ENCODE results near the gene GSC2. TPM values are rescaled to one million over a fixed set of nuclear protein-coding genes. Genes with fewer than 3 reads are reported as not detected.
A peak's percentile ranks its signal among the peaks of the same experiment; 100 is the strongest.

GSC2 gene
- total and polyA plus RNA-seq, 9 of the 15 experiments (the other 6 are each of a cell fraction or from before 2014, with no cell fraction given): not detected

DNA sequence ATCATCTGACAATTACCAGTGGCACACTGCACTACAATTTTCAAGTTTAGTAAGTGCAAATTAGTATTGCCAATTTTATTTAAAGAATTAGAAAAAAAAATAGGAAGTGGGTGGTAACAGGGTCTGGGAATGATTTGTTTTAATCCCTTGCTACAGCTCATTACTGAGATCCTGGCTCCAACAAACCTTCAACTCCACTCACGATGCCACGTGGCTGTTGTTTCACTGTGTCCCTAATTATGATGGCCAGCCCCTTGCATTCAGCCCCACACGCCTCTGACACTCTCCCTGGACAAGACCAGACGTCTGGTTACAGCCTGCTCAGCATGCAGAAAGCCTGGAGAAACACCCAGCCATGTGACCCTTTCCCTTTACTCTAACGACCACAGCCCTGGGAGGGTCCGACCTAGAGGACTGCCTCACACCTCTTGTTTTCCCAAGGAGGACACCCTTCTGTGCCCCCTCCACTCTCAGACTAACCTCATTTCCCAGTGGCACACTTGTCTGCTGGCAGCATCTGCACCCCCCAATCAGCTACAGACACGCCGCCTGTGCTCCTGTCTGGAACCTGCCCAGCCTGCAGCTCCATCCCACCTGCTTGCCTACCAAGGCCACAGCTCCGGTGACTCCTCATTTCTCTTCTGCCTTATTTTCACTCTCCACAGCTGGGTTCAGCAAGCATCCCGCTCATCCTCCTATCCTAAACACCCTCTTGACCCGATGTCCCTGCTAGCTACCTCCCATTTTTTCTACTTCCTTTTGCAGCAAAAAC lies 46.9 kb upstream of the GSC2 start (continued):
- no peak for TF ChIP-seq ZBTB40 (IDR thresholded peaks at IDR 0.05)
- peak; percentile 40; the same call in 1 of the 2 replicates for TF ChIP-seq ZBTB40 (CRISPR knock-in tag; IDR thresholded peaks at IDR 0.05)
- TF ChIP-seq KAT2B (IDR thresholded peaks at IDR 0.05; ENCODE audit: low read depth, low read length): no peak
- TF ChIP-seq ZNF12 (CRISPR knock-in tag; IDR thresholded peaks at IDR 0.05): 0 out of 2 replicates have a peak, but pooled peaks have one; percentile 61
- no peak for TF ChIP-seq NFIX (CRISPR knock-in tag; IDR thresholded peaks at IDR 0.05; ENCODE audit: low read depth)

Measured in K562 (cell line).